K562 (cell line): ENCODE measurements around the gene ARID4B. TPM values are rescaled to one million over a fixed set of nuclear protein-coding genes. Genes with fewer than 3 reads are reported as not detected.

Experiments used
- ATAC-seq: fragments of 200-7000 bp; cut with Tn5 transposase; 3 replicates; pipeline ENCODE4 v1.9.1; 2020; ENCODE audit warnings: moderate library complexity
- BruUV-seq: library from RNA; stranded (reverse); fragments of 400-500 nt; replicated peaks from 2 replicates; lab custom pipeline; 2021; lab: Mats Ljungman, UMichigan
- CTCF ChIA-PET: fragments of 300-600 bp; formaldehyde crosslinking; extraction: SDS; loops from one replicate; lab custom pipeline; 2021; ENCODE audit warnings: low intra/inter-chr PET ratio; lab: Yijun Ruan, JAX
- POLR2A ChIA-PET: fragments of 300-600, 350-650 bp; sonication (Branson Sonifier 250); formaldehyde crosslinking; extraction: SDS; loops from one replicate; lab custom pipeline; 2021; ENCODE audit warnings: antibody characterized with exemption, inconsistent platforms; lab: Yijun Ruan, JAX
- DNase-seq, 4 experiments: peaks; one replicate each; pipeline versions ENCODE4 v3.0.0 to v3.0.0-alpha.2; 2011 to 2018; ENCODE audit warnings: low spot score in 3 of 4, mixed read lengths in 3 of 4; ENCODE audit errors: extremely low read depth in 1 of 4
- FAIRE-seq: peaks from 2 replicates; lab custom pipeline; 2011; peaks lifted over from hg19 to GRCh38; lab: Jason Lieb, UNC
- H2AFZ ChIP-seq: 2 replicates; pipeline ENCODE4 v1.6.0; 2011; ENCODE audit warnings: low read depth, low read length, control low read depth, inconsistent platforms
- H3K27ac ChIP-seq: fragments of 200-600 bp; 3 replicates; pipeline ENCODE4 v1.8.0; 2011; ENCODE audit warnings: low read depth, mild to moderate bottlenecking, control low read depth, inconsistent platforms, low read length, moderate library complexity, mixed read lengths; ENCODE audit errors: extremely low read depth
- H3K27me3 ChIP-seq, 2 experiments: fragments of 300-600 bp in 1 of 2; 2 replicates in 1 of 2; 3 replicates in 1 of 2; pipeline versions ENCODE4 v1.6.0 to v1.8.0; 2011; ENCODE audit warnings: inconsistent platforms in 2 of 2, low read length in 2 of 2, mild to moderate bottlenecking in 1 of 2, mixed read lengths in 1 of 2, moderate library complexity in 1 of 2; ENCODE audit not compliant: control insufficient read depth in 2 of 2, insufficient read depth in 2 of 2
- H3K36me3 ChIP-seq: fragments of 300-600 bp; 3 replicates; pipeline ENCODE4 v1.8.0; 2011; ENCODE audit warnings: mild to moderate bottlenecking, low read length, inconsistent platforms; ENCODE audit not compliant: control insufficient read depth, insufficient read depth
- H3K4me1 ChIP-seq, 2 experiments: fragments of 200-600 bp in 1 of 2; replicated peaks in 1 of 2; 2 replicates in 1 of 2; 3 replicates in 1 of 2; pipeline versions ENCODE4 v1.5.1 to v1.8.0; 2011; ENCODE audit warnings: inconsistent platforms in 2 of 2, low read length in 2 of 2, mild to moderate bottlenecking in 1 of 2, mixed read lengths in 1 of 2, moderate library complexity in 1 of 2; ENCODE audit not compliant: control insufficient read depth in 2 of 2, insufficient read depth in 2 of 2
- H3K4me2 ChIP-seq: 2 replicates; pipeline ENCODE4 v1.6.1; 2011; ENCODE audit warnings: low read length, control low read depth, inconsistent platforms, mixed read lengths; ENCODE audit not compliant: insufficient read depth
- H3K4me3 ChIP-seq: fragments of 200-600 bp; sonication (generic), shearing (Covaris generic); 2 replicates; pipeline ENCODE4 v1.5.1; 2016; ENCODE audit warnings: control low read depth, inconsistent platforms
- H3K79me2 ChIP-seq: fragments of 200-600 bp; 3 replicates; pipeline ENCODE4 v1.8.0; 2011; ENCODE audit warnings: low read length, inconsistent platforms; ENCODE audit not compliant: control insufficient read depth, insufficient read depth
- H3K9ac ChIP-seq, 2 experiments: 2 replicates each; pipeline versions ENCODE4 v1.6.0 to v1.6.1; 2011; ENCODE audit warnings: low read depth in 2 of 2, low read length in 2 of 2, control low read depth in 1 of 2, inconsistent platforms in 1 of 2, mild to moderate bottlenecking in 1 of 2, mixed read lengths in 1 of 2; ENCODE audit not compliant: insufficient read depth in 1 of 2
- H3K9me1 ChIP-seq: one replicate; pipeline ENCODE4 v1.6.0; 2011; ENCODE audit warnings: inconsistent platforms, mild to moderate bottlenecking, low read length, moderate library complexity; ENCODE audit not compliant: control insufficient read depth, insufficient read depth
- H3K9me3 ChIP-seq: replicated peaks from 2 replicates; pipeline ENCODE4 v1.5.1; 2011; ENCODE audit warnings: low read depth, low read length, inconsistent platforms; ENCODE audit not compliant: control insufficient read depth, insufficient read depth
- H4K20me1 ChIP-seq: replicated peaks from 2 replicates; pipeline ENCODE4 v1.6.1; 2011; ENCODE audit warnings: low read length, inconsistent platforms, mixed read lengths; ENCODE audit not compliant: control insufficient read depth, insufficient read depth
- BCL6 ChIP-seq: fragments of 250-450 bp; sonication (Bioruptor Pico); IDR thresholded peaks from 2 replicates; pipeline ENCODE4 v1.4.0; 2020
- HMGXB4 ChIP-seq: sonication (generic); formaldehyde crosslinking; IDR thresholded peaks from 2 replicates; pipeline ENCODE4 v1.8.1; 2023; ENCODE audit warnings: mild to moderate bottlenecking, missing genetic modification reagents
- RBM17 ChIP-seq: fragments of 200-400 bp; formaldehyde crosslinking; IDR thresholded peaks from 2 replicates; pipeline ENCODE4 v1.6.1; 2017; ENCODE audit warnings: low read depth, mild to moderate bottlenecking, low read length, borderline replicate concordance
- SIRT6 ChIP-seq: IDR thresholded peaks from one replicate; pipeline ENCODE4 v1.6.1; 2012; ENCODE audit warnings: low read depth, mild to moderate bottlenecking, control low read depth, inconsistent platforms, low read length, moderate library complexity
- SNAPC5 ChIP-seq: fragments of 250-450 bp; sonication (Bioruptor Pico); IDR thresholded peaks from 2 replicates; pipeline ENCODE4 v1.8.0; 2021; ENCODE audit warnings: moderate library complexity, mild to moderate bottlenecking, inconsistent platforms
- STAT5B ChIP-seq: fragments of 250-450 bp; sonication (Bioruptor Pico); IDR thresholded peaks from 2 replicates; pipeline ENCODE4 v1.8.0; 2021; ENCODE audit warnings: mild to moderate bottlenecking, inconsistent platforms
- USF2 ChIP-seq: sonication (generic); formaldehyde crosslinking; IDR thresholded peaks from 2 replicates; pipeline ENCODE4 v1.5.0; 2020; ENCODE audit warnings: missing genetic modification reagents
- ZEB2 ChIP-seq: fragments of 450-650 bp; IDR thresholded peaks from 2 replicates; pipeline ENCODE4 v1.6.1; 2016
- ZNF146 ChIP-seq: IDR thresholded peaks from one replicate; pipeline ENCODE4 v1.6.1; 2018; ENCODE audit warnings: missing compliant biosample characterization; ENCODE audit not compliant: unreplicated experiment
- ZNF76 ChIP-seq: fragments of 250-450 bp; sonication (Bioruptor Pico); IDR thresholded peaks from 2 replicates; pipeline ENCODE4 v1.4.0; 2020; ENCODE audit warnings: mild to moderate bottlenecking, moderate library complexity, borderline replicate concordance
- WGBS: fragments of 100-300 bp; shearing (Covaris generic); methylation state at CpG from one replicate; pipeline ENCODE4 v1.1.6; 2016; ENCODE audit warnings: low coverage, mixed read lengths; ENCODE audit not compliant: insufficient coverage; ENCODE audit errors: missing lambda C conversion rate; 5-methylcytosine and 5-hydroxymethylcytosine counted together
- in situ Hi-C: fragments of 300-500 bp; cut with MboI; formaldehyde crosslinking; loops from 4 replicates; pipeline ENCODE4 v1.15.0; 2018; ENCODE audit warnings: inconsistent platforms, mixed read lengths
- intact Hi-C: fragments of 100-400 bp; cut with micrococcal nuclease; formaldehyde crosslinking; loops from 2 replicates; pipeline ENCODE4 v1.14.2; 2022
- polyA plus RNA-seq, 8 experiments: library from polyadenylated mRNA; depleted of rRNA in 4 of 8; stranded (reverse) in 5 of 8; unstranded in 3 of 8; fragments of >200 nt; fragmentation: Nextera tagmentation in 2 of 8; fragmentation: Illumina TruSeq in 1 of 8; extraction: Ambion mirVana in 2 of 8; extraction: Trizol in 1 of 8; gene quantifications; 2 replicates each; pipeline versions ENCODE4 v1.2.1 to v1.2.3, GENCODE V29; 2011 to 2014; ENCODE audit warnings: inconsistent platforms in 1 of 8, missing spikeins in 1 of 8
- total RNA-seq, 7 experiments: library from RNA; depleted of rRNA in 6 of 7; stranded (reverse); fragments of >200 nt in 6 of 7; fragmentation: Illumina TruSeq in 2 of 7; extraction: Trizol in 2 of 7; gene quantifications; 2 replicates each; pipeline versions ENCODE4 v1.2.1 to v1.2.3, GENCODE V29; 2011 to 2021; ENCODE audit warnings: low replicate concordance in 1 of 7

The ARID4B gene
- total and polyA plus RNA-seq, 9 of the 15 experiments (the other 6 are each of a cell fraction or from before 2014, with no cell fraction given) = 8.4 to 38.9 (median 18.5) TPM

GRCh38 chr1:235145639-235146038 is 182.3 kb downstream of the ARID4B start (continued):
- TF ChIP-seq SNAPC5 (CRISPR knock-in tag) (no peak), HMGXB4 (CRISPR knock-in tag) (no peak), RBM17 (no peak), USF2 (CRISPR knock-in tag) (no peak), ZNF76 (CRISPR knock-in tag) (no peak)

- TF ChIP-seq SIRT6 (no peak), ZNF146 (CRISPR knock-in tag) (no peak), BCL6 (no peak), STAT5B (CRISPR knock-in tag) (no peak), ZEB2 (no peak)
- Histone ChIP-seq H2AFZ (no peak overlapping the region), H3K36me3 (peaks cover 84% of the 10 kb centered on the region), H3K4me3 (no peak overlapping the region), H3K4me2 (no peak overlapping the region), H3K79me2 (peaks cover 10% of the 10 kb centered on the region; the same call in 2 of the 3 replicates), H3K9me1 (no peaks in the 10 kb centered on the region), H4K20me1 (no peaks in the 10 kb centered on the region; the same call in 1 of the 2 replicates), H3K27ac (no peak overlapping the region), H3K4me1 (no peaks in the 10 kb centered on the region), H3K9ac (no peak overlapping the region), H3K9me3 (0 out of 2 replicates have a peak, but pooled peaks cover 2% of the 10 kb centered on the region), H3K27me3 (no peaks in the 10 kb centered on the region)
- in situ Hi-C loops (no loop called here), intact Hi-C loops (no loop called here)
- BruUV-seq = no TSS peak
- ChIA-PET POLR2A (interaction anchor here (3.2 kb wide), 1 partner anchor 10 kb away, joined by 13 read pairs; no protein-coding TSS in a partner anchor), CTCF (no interaction called here)
- ATAC-seq (no peak), FAIRE-seq (no peak), DNase-seq (no peak)
- WGBS = 89% methylated on average over 4 of the region's 4 CpGs
Observed at GRCh38 chr1:235142991-235143390, 185.0 kb downstream of the ARID4B start.
